Stimulated activated CD8-positive, alpha-beta memory T cell treated with anti-CD3 and anti-CD28 coated beads, Interleukin-12 subunit alpha, Interleukin-12 subunit beta, amount 100 ng/mL, for 24 hours (primary cell): ENCODE measurements around the gene LHCGR.
"Not testable (repeated sequence)": the region's sequence is repeated elsewhere in the genome, so short reads cannot be mapped to it uniquely, and the experiment has no call there.

Experiments used
- DNase-seq: peaks from one replicate; pipeline ENCODE4 v3.0.0-alpha.2; 2020; ENCODE audit errors: extremely low read depth

LHCGR gene

DNA sequence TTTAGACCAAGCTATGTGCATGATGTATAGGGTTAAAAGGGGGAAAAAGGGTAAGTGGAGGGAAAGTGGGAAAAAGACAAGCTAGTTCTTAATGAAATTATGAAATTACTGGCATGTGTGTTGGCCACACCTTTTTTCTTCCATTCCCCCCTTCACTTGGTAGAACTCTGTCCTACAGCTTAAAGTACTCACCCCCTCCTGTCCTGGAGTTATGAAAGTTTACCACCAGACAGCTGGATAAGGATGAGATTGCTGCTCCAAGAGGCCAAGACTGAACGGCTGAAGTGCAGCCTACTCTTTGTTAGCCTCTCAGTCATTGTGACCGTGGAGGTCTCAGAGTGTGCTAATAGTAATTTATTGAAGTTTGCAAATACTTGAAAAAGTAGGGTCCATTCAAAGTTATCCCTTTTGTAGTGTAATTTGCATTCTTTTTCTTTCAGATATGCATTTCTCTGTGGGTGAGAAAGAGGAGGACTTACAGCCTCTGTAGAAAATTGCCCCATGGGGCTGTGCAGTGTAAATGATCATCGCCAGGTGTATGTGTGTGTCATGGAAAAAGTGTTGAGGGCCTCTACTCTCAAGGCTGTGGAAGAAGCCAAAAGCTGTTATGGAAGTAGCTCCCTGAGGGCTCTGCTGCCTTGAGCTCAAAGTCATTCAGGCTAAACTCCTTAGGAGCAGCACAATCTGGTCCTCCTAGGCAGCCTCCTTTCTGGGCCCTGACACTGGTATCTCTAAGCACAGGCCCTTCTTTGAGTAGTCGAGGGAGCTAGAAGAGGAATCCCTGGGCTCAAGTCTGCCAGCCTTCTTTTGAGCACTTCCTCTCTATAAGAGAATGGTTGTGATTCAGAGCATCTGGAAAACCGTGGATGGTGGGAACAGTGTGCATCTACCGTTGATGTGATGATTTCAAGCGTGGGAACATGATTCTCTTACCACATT lies 46.2 kb downstream of the LHCGR start:
- no peak for DNase-seq

DNA sequence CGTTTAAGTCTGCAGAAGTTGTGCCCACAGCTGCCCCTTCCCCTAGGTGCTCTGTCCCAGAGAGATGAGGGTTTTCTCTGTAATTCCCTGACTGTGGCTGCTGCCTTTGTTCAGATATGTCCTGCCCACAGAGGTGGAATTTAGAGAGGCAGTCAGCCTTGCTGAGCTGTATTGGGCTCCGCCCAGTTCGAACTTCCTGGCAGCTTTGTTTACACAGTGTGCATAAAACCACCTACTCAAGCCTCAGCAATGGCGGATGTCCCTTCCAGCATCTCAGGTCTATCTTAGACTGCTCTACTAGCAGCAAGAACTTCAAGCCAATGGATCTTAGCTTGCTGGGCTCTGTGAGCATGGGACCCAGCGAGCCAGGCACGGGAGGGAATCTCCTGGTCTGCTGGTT lies 48.1 kb downstream of the LHCGR start:
- no peak for DNase-seq

DNA sequence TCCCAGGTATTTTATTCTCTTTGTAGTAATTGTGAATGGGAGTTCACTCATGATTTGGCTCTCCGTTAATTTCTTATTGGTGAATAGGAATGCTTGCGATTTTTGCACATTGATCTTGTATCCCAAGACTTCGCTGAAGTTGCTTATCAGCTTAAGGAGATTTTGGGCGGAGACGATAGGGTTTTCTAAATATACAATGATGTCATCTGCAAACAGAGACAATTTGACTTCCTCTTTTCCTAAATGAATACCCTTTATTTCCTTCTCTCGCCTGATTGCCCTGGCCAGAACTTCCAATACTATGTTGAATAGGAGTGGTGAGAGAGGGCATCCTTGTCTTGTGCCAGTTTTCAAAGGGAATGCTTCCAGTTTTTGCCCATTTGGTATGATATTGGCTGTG lies 51.9 kb downstream of the LHCGR start:
- not testable (repeated sequence) for DNase-seq

DNA sequence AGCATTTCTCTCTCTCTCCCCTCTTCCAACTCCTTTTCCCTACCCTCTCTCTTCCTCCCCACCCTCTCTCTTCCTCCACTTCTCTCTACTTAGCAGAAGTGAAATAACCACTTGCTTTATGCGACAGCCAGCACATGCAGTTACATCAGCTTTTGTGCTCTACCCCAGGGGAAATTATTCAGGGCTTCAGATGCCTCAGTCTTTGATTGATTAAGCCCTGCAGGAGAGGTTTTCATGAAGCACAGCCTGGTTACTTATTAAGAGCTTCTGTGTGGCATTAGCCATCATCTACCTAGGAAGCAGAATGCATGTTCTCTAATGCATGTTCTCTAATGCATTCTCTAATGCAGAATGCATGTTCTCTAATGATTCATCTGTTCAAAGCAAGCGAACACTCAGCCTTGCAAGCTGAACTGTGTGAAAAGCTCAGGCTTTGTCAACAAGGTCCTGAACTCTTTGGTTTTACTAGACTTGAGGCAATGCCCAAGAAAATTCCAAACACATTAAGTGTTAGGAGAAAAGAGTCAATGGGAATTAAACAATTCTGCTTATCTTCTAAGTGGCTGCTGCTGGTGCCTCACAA lies 56.1 kb downstream of the LHCGR start:
- DNase-seq, result no peak

DNA sequence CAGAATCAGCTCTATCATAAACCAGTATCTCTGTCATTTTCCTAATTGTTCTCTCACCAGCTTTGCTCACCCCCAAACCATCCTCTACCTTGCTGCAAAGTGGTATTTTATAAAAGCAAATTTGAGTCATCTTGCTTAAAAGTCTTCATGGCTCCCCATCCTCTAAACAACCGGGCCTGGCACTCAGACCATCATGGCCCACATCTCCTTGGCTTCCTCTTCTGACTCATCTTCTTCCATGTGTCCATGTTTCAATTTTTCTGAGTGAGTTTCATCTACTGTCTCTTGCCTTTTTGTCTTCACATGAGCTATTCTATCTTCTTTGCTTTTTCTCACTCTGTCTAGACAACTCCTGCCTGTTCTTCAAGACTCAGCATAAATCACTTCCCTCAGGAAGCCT lies 58.6 kb downstream of the LHCGR start:
- DNase-seq, result no peak

DNA sequence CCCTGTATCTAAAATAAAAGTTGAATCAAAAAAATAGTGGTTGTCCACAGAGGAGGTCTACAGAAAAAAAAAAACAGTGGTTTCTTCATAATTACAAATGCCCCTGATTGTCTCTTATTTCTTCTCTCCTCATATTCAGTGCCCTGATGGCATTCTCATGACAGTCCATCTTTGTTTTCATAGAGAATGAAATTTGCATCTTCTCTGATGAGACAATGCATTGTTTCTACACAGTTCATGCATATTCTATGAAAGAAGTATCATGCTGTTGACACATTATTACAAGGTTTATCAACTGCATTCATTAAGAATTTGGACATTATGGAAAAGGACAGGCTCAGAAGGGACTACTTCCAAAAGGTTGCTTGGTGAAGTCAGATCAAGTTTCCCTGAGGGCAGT lies 59.5 kb downstream of the LHCGR start:
- no peak for DNase-seq

DNA sequence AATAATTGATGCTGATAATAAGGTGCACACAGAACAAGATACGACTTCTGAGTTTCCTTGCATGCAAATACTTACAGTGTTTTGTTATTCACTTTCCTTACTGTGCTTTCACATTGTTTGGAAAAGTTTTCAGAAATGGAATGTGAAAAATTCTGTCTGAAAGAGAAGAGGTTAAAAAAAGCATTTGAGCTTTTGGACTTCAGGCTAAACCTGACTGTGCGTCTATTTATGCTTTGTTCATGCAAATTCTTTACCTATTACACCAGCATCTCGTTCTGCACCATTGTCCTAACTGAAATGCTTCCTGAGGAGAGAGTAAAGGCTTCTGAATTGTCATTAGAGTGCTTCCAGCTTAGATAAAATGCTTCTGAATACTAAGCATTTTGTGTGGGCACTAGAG lies 61.4 kb downstream of the LHCGR start:
- no peak for DNase-seq

DNA sequence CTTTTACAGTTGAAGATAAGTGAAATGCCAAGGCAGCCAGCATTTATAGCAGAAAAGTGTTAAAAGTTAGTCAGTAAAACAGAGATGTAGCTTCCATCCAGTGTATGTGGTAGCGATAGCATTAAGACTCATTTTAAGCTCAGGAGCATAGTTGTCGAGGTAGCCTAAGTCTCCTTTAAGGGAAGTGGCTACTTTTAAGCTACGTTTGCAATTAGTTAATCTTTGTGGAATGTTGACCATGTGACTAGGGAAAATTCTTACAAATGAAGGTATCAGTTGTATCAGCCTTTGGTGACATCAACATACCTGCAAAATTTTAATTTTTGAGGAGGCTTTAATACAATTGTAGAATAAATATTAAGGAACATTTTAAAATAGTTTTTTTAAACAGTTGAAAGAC lies 61.9 kb downstream of the LHCGR start:
- no peak for DNase-seq

DNA sequence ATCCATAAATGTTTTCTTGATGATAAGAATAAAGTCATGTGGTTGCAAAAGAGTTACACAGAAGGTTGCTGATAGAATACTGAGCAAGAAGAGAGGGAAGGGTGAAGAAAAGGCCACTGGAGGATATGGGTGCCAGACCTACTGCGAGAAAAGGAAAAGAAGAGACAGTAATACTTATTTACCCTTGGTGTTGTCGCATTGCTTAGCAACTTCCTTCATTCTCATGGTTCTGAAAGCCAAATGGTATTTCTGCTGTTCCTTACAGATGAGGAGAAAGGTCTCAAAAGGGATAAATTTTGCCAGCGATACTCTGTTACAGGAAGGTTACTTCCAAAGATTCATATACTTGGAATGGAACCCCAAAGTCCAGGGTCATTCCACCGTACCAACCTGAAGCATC lies 62.5 kb downstream of the LHCGR start:
- no peak for DNase-seq

DNA sequence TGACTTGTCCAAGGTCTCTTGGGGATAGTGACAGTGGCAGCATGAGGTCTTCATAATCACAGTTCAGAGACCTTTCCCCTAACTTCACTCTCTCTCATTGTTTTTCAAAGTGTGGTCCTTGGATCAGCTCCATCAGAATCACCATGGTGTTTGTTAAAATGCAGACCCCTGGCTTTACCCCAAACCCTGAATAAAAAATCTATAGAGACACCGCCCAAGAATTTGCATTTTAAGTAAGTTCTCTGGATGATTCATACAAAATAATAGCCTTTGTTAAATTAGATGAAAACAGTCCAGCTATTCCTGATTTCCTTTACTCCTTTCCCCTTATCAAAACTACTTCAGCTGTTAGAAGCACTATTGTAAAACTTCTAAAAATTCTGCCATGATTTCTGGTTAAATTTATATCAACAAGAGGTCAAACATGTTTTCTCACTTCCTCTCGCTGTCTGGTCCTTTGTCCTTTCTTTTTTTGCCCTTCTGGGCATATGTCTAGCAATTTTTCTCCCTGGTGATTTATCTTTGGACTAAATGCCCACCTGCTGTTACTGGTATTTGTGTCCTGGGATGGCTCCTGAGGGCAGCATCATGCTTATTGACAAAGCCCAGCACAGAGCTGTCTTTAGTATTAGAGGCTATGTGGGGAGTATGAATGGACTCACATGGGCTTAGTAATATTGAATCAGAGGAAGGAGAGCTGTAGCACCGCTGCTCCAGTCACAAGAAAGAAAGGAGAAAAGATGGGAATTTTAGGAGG lies 63.4 kb downstream of the LHCGR start:
- no peak for DNase-seq

DNA sequence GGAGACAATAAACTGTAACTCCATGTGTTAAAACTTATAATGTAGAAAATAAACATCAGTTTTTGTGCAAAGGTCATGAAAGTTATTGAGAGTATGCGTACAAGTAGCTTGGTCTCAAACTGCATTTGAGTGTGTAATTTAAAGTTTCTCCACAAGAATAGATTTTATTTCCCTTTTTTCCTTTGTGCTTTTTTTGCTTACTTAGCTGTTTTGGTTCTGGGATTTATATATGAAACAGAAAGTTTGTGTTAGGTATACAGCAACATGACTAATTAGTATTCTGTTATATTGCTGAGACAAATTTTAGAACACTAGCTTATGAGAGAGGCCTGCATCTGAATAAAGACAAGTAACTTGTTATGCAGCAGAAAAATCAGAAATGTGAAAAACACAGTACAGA lies 70.4 kb downstream of the LHCGR start:
- DNase-seq, result no peak

DNA sequence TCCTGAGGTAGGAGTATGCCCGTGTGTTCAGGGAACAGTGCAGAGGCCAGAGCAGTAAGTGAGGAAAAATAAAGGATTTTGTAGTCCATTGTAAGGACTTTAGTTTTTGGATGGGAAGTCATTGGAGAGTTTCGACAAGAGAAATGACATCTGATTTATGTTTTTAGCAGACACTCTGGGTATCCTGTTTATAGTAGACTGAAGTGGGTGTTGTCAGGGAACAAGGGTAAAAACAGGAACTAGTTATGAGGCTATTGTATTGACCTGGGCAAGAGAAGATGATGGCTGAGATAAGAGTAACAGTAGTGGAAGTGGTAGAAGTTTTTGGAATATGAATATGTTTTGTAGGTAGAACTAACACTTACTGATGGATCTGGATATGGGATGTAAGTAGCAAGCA lies 78.1 kb downstream of the LHCGR start:
- DNase-seq, result no peak

DNA sequence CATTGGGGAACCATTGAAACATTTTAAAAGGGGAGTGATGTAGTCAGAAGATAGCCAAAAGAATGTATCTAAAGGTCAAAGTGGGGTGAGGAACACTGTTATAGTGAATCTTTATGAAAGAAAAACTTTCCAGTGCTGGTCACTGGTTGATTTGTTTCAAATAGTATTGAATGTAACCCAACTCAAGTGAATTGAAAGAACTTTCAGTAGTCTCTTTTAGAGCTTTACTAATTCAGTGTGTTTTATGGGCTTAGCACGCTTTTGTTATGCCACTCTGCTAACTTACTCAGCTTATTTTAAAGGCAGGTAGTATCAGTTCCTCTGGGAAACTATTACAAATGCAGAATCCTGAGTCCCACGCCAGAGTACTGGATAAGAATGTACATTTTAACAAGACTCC lies 80.6 kb downstream of the LHCGR start:
- no peak for DNase-seq

DNA sequence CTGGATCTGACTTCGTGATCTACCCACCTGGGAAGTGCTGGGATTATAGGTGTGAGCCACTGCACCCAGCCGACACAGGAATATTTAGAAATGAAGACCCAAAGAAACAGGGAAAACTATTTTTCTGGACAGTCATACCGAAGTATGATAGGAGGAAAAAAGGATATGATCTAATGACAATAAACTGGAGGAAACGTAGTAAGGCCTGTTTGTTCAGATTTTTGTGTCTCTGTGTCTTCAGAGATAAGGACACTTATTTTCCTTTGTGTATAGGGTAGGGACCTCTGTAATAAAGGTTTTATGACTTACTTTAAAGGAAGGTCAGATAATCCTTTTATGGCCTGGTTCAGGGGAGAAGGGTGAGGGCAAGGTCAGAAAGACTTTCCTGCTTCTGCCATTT lies 81.9 kb downstream of the LHCGR start:
- DNase-seq, result no peak

DNA sequence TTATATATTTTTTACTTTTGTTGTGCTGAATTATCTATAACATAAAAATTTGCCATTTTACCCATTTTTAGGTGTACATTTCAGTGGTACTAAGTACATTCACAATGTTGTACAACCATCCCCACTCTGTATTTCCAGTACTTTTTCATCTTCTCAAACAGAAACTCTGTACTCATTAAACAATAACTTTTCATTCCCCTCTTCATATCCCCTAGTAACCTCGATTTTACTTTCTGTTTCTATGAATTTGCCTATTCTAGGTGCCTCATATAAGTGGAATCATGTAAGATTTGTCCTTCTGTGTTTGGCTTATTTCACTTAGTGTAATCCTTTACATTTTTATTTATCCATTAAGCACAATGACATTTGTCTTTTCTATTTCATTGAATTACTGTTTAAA lies 86.5 kb downstream of the LHCGR start:
- DNase-seq, result no peak

DNA sequence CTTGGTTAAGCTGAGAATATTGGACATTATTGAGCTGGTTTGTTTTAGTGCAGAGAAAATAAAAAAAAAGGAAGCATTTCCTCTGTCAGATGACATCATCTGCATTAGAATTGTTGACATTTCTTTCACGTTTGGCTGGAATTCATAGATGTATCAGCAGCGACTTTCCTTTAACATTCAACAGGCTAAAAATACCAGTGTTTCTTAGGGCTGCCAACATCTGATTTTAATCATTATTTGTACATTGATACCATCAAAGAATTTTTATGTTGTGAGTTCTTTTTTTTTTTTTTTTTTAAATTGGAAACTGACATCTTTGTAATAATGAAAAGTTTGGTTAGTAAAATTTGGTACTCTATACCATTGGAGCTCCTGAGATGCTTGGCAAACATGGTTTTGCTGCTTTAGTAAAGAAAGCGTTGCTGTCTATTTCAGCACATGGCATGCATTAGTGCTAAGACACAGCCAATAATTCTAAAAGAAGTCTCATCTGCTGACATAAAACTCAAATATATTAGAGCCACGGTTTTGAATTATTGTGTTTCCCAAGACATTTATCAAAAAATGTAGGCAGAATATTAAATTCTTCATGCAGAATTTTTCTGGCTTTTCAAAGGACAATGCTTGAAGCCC lies 104.2 kb downstream of the LHCGR start:
- DNase-seq, result no peak

DNA sequence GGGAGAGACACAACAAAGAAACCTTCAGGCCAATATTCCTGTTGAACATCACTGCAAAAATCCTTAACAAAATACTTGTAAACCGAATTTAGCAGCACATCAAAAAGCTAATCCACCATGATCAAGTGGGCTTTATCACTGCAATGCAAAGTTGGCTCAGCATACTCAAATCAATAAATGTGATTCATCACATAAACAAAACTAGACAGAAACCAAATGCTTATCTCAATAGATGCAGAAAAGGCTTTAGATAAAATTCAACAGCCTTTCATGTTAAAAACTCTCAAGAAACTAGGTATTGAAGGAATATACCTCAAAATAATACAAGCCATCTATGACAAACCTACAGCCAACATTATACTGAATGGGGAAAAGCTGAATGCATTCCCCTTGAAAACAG lies 117.3 kb downstream of the LHCGR start:
- DNase-seq, result no peak
